KG1 (cell line): ENCODE results near the gene ADAMTS12.
"Not testable (repeated sequence)": the region's sequence is repeated elsewhere in the genome, so short reads cannot be mapped to it uniquely, and the experiment has no call there.

Experiments
- DNase-seq: peaks from one replicate; lab custom pipeline; 2025; lab: John Stamatoyannopoulos, UW

ADAMTS12 gene

DNA sequence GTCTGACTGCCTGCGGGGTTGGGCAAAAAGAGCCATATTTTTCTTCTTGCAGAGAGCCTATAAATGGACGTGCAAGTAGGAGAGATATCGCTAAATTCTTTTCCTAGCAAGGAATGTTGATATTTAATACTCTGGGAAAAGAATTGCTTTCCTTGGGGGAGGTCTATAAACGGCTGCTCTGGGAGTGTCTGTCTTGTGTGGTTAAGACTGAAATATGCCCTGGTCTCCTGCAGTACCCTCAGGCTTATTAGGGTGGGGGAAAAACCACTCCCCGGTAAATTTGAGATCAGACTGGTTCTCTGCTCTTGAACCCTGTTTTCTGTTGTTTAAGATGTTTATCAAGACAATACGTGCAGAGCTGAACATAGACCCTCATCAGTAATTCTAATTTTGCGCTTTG lies 14.5 kb upstream of the ADAMTS12 start:
- not testable (repeated sequence) for DNase-seq

DNA sequence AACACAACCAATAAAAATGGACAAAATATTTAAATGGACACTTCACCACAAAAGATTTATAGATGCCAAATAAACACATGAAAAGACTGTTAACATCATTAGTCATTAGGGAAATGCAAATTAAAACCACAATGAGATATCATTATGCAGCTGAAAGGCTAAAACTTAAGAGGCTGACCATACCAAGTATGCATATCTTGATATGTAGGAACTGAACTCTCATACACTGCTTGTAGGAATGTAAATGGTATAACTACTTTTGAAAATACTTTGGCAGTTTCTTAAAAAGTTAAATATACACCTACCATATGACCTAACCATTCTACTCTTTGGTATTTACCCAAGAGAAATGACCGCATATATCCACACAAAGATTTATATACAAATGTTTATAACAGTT lies 13.6 kb upstream of the ADAMTS12 start:
- DNase-seq = no peak

- no peak for DNase-seq
These were observed 11.3 kb upstream of the ADAMTS12 start for GRCh38 chr5:33903118-33903517.

DNA sequence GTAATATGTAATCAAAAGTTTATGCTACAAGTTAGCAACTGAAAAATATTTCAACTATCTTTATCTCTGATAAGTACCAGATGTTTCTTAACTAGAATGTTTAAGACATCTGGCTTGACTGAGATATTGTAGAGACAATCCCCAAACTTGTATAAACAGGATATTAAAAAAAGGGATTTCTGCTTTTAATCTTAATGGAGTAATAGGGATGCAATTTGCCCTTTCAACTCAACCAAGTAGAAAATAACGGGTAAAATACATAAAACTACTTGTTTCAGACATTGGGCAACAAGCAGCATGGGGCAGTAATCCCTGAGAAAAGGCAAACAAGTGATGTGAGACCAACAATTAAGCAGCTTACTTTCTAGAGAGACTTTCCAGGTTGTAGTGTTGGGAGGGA lies 9.4 kb upstream of the ADAMTS12 start:
- no peak for DNase-seq

DNA sequence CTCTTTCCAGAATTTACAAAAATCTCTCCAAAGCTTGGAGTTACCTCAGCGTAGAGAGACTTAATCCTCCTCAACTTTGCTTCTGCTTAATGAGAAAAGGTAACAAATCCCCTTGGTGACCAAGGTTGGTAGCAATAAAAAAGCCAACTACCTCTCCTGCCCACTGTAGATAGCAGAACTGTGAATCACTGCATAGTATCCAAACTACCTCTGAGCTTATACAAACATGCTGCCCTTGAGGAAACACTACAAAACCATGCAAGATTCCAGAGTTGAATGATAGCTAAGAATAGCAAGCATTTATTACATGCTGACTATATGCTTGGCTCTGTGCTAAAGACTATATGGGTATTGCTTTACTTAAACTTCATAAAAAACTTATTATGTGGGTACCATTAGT lies 2.8 kb upstream of the ADAMTS12 start:
- no peak for DNase-seq

DNA sequence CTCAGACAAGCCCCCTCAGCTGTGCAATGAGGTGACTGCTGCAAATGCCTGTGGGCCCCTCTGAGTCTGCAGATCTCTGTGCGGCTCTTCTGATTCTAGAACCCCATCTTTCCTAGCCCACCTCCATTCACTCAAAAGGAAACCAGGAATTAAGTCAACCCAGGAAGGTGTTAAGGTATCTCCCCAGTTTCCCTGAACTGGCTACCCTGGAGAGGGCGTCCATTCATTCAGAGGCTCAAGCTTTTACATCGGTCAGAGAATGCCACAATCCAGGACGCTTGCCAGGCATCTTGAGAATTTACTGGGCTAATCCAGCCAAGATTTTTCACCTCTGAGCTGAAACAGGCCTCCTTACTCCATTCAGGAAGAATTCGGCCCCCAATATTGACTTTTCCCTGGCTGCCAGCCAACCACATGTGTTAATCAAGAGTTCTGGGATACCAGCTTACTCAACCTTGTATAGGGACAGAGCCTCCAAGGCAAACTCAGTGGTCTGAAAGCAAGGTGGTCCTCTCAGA lies 889 bp upstream of the ADAMTS12 start:
- no peak for DNase-seq

GRCh38 chr5:33891446-33891787 lies 373 bp downstream of the ADAMTS12 start:
- DNase-seq = no peak

- no peak for DNase-seq
These were observed 1.4 kb downstream of the ADAMTS12 start for GRCh38 chr5:33890131-33891032.

- no peak for DNase-seq
These were observed 3.2 kb downstream of the ADAMTS12 start for GRCh38 chr5:33888587-33888986.

GRCh38 chr5:33887268-33887667 lies 4.5 kb downstream of the ADAMTS12 start:
- DNase-seq = no peak

GRCh38 chr5:33886283-33886682 lies 5.5 kb downstream of the ADAMTS12 start:
- no peak for DNase-seq

DNA sequence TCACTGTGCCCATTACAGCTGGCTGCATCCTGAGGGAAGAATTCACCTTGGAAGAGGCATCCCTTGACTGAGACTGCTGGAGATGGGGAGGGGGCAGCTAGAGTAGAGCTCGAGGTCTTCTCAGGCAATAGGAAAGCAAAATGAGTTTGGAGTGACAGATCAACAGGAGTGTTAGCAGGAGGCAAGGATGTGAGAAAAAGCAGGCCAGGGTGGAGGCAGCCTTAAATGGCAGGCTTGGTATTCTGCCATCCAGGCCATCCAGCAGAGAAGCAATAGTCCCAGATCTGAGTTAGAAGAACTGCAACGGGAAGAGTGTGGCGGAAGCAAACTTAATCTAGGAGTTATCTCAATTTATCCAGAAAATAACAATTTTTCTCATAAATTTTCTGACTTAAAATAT lies 6.1 kb downstream of the ADAMTS12 start:
- no peak for DNase-seq

DNA sequence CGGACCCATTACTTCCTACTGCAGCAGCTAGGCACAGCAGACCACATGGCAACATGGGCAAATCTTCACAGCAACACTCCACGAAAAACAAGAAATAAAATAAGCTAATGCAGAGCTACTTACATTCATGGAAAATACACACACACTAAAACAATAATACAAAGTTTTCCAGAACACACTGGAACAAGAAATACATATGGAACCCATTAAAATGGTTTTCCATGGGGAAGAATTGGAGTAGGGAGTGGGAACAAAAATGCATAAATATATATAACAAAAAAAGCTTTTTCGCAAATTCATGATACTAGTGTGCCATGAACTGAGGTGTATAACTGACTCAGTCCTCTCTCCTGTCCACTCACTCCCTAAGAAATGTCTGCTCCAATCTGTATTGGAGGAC lies 8.3 kb downstream of the ADAMTS12 start:
- no peak for DNase-seq

GRCh38 chr5:33880319-33880718 lies 11.5 kb downstream of the ADAMTS12 start:
- DNase-seq = no peak

DNA sequence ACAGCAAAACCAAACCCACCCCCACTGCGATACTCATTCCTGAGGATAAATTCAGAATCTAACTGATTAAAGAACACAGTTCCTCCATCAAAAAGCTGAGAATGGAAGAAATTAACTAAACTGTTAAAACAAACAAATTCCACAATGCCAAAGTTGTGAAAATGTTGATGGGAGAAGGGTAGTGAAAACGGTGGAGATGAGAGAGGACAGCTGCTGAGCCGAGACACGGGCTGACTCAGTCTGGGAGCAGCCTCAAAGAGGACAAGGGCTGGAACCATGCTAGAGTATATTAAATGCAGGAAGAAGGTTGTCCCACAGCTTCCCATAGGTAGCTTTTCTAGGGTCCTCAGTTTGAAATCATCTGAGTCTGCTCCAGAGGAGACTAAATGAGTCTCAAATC lies 14.3 kb downstream of the ADAMTS12 start:
- no peak for DNase-seq

- DNase-seq = no peak
These were observed 24.5 kb downstream of the ADAMTS12 start for GRCh38 chr5:33867241-33867640.

GRCh38 chr5:33859177-33859576 lies 32.6 kb downstream of the ADAMTS12 start:
- DNase-seq = not testable (repeated sequence)

- DNase-seq = no peak
These were observed 34.8 kb downstream of the ADAMTS12 start for GRCh38 chr5:33857037-33857436.

- no peak for DNase-seq
These were observed 36.4 kb downstream of the ADAMTS12 start for GRCh38 chr5:33855396-33855795.

- no peak for DNase-seq
These were observed 37.0 kb downstream of the ADAMTS12 start for GRCh38 chr5:33854733-33855151.

- no peak for DNase-seq
These were observed 39.0 kb downstream of the ADAMTS12 start for GRCh38 chr5:33852837-33853236.

DNA sequence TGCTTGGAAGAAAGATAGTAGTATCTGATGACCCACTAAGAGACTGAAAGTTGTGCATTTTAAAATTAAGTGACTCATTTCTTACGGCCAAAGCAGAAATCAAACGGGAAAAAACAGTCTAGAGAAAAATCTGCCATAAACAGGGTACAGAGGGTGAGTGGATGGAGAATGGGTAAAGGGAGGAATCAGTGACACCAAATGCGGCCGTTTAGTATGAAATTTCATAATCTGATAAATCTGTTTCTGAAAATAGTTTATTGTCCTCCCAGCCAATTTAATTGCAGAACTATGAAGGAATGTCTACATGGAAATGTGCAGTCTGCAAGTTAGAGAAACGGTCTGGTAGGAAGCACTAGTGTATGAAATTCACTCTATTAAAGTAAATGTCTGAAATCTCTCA lies 39.5 kb downstream of the ADAMTS12 start:
- no peak for DNase-seq

- DNase-seq = no peak
These were observed 41.6 kb downstream of the ADAMTS12 start for GRCh38 chr5:33850100-33850594.

- DNase-seq = no peak
These were observed 43.2 kb downstream of the ADAMTS12 start for GRCh38 chr5:33848554-33848953.
